Amniotic epithelial cell (primary cell): ENCODE measurements around the gene ZNF532.
A peak's percentile ranks its signal among the peaks of the same experiment; 100 is the strongest.
"Not testable (repeated sequence)": the region's sequence is repeated elsewhere in the genome, so short reads cannot be mapped to it uniquely, and the experiment has no call there.

Experiments used
- DNase-seq: peaks from one replicate; pipeline ENCODE4 v3.0.0-alpha.2; 2010; ENCODE audit warnings: low read depth

The ZNF532 gene, protein sequence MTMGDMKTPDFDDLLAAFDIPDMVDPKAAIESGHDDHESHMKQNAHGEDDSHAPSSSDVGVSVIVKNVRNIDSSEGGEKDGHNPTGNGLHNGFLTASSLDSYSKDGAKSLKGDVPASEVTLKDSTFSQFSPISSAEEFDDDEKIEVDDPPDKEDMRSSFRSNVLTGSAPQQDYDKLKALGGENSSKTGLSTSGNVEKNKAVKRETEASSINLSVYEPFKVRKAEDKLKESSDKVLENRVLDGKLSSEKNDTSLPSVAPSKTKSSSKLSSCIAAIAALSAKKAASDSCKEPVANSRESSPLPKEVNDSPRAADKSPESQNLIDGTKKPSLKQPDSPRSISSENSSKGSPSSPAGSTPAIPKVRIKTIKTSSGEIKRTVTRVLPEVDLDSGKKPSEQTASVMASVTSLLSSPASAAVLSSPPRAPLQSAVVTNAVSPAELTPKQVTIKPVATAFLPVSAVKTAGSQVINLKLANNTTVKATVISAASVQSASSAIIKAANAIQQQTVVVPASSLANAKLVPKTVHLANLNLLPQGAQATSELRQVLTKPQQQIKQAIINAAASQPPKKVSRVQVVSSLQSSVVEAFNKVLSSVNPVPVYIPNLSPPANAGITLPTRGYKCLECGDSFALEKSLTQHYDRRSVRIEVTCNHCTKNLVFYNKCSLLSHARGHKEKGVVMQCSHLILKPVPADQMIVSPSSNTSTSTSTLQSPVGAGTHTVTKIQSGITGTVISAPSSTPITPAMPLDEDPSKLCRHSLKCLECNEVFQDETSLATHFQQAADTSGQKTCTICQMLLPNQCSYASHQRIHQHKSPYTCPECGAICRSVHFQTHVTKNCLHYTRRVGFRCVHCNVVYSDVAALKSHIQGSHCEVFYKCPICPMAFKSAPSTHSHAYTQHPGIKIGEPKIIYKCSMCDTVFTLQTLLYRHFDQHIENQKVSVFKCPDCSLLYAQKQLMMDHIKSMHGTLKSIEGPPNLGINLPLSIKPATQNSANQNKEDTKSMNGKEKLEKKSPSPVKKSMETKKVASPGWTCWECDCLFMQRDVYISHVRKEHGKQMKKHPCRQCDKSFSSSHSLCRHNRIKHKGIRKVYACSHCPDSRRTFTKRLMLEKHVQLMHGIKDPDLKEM (N-terminal part only)

DNA sequence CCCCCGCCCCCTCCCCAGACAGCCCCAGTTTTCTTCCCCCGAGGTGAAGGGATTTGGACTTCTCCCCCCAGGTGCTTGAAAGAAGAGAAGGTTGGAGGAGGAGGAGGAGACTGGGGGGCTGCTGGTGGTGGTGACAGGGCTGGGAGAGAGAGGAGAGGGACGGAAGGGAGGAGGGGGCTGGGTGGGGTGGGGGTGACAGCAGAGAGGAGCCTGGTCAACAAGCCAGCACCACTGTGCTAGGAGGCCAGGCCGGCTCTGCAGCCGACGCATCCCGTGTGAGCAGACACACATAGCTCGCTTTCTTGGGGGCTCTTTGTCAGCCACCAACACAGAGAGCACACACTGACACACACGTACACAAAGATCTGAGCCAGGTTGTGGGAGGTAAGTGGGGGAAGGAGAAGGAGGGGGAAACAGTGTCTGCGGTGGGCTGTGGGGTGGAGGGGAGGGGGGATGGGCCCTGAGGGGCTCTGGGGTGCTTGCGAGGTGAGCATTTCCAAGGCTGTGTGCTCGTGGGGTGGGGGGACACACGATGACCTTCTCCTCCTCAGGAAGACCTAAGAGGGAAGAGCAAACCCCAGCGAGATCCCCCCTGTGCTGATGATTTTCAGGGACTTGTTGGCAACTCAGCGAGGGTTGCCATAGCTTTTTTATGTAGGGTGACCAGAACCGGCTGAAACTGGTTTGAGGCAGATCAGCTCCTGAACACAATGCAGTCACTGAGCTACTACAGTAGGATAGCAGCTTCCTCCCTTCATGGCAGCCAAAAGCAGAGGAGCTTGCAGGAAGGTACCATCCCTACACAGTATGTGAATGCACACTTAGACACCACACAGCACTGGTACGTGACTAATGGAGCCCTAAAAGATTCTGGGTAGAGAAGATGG is at the start of gene ZNF532:
ZNF532 (plus strand) TSS at position 732 of the 887 bp plus-strand sequence. CDS start 53,411 bp downstream, outside the sequence.
- peak; percentile 77 for DNase-seq

DNA sequence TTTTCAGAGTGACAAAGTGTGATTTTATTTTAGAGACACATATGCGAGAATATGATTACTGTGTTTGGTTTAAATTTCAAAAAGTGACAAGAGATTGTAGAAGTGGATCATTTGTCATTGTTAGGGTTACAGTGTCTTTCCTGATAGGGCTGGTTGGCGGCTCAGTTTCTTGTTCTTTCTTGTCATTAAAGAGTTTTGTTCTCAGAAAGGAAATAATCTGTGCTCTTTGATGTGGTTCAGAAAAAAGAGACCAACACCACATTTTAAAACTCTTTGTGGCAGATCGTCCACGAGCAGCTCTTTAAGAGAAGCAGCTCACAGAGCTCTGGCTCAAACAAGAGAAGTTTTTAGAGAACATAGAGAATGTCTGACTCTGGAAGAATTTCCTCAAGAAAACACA is 45.6 kb upstream of the ZNF532 start:
- DNase-seq, result no peak

DNA sequence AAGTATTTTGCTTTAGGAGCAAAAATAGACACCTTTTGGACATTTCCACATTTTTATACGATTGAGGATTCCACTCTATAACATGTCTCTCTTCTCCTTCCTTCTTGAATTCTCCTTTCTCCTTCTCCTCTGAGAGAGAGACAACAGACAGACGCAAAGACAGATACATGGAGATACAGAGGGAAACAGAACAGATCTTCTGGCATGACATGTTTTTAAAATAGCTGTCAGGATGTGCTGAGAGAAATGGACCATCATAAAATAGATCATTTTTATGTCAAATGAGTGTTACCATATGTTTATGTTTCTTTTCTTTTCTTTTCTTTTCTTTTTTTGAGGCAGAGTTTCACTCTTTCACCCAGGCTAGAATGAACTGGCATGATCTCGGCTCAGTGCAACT is 44.4 kb upstream of the ZNF532 start:
- DNase-seq, result no peak

DNA sequence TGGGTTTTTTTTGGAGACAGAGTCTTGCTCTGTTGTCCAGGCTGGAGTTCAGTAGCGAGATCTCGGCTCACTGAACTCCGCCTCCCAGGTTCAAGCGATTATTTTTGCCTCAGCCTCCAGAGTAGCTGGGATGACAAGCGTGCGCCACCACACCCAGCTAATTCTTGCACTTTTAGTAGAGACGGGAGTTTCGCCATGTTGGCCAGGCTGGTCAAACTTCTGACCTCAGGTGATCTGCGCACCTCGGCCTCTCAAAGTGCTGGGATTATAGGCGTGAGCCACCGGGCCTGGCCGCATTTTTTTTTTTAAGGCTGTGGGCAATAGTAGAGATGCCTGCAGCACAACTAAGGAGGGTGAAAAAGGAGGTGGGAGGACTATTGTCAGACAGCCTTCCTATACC is 41.7 kb upstream of the ZNF532 start:
- DNase-seq, result no peak

DNA sequence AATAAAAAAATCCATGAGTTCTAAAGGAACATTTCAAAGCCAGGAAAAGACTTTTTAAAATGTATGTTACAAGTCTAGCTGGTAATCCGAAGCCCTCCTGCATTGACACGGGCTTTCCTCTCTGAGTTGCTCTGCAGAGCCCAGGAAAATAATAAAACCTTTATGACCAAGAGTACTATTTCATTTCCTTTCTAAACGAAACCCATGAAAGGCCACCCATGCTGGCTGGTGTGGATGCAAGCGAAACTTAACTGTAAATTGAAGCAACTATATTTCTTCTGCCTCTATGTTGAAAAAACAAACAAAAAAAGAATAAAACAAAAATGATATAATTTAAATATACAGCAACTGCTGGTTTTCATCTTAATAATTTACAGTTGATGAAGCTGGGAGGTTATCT is 41.3 kb upstream of the ZNF532 start:
- no peak for DNase-seq

DNA sequence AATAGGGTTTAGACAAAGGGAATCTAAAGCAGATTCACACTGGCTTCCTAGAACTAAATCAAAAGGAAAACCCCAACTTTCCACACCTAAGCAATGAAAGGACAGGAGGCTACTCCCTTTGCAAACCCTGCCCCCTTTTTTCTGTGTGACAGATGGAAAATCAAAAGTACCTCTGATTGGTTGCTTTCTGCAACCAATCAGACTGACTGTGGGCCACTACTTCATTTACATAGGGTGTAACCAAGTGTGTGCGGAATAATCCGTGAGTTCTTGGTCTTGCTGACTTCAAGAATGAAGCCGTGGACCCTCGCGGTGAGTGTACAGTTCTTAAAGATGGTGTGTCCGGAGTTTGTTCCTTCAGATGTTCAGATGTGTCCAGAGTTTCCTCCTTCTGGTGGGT is 37.8 kb upstream of the ZNF532 start:
- not testable (repeated sequence) for DNase-seq

DNA sequence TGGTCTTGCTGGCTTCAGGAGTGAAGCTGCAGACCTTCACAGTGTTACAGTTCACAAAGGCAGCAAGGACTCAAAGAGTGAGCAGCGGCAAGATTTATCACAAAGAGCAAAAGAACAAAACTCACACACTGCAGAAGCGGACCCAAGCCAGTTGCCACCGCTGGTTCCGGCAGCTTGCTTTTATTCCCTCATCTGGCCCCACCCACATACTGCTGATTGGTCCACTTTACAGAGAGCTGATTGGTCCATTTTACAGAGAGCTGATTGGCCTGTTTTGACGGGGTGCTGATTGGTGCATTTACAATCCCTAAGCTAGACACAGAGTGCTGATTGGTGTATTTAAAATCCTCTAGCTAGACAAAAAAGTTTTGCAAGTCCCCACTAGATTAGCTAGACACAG is 37.2 kb upstream of the ZNF532 start:
- no peak for DNase-seq

DNA sequence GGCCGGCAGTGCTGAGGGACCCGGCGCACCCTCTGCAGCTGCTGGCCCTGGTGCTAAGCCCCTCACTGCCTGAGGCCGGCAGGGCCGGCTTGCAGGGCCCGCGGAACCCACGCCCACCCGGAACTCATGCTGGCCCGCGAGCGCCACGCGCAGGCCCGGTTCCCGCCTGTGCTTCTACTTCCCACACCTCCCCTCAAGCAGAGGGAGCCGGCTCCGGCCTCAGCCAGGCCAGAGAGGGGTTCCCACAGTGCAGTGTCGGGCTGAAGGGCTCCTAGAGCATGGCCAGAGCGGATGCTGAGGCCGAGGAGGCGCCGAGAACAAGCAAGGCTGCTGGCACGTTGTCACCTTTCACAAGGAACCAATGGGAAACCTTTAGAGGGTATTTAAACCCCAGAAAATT is 36.8 kb upstream of the ZNF532 start:
- no peak for DNase-seq

DNA sequence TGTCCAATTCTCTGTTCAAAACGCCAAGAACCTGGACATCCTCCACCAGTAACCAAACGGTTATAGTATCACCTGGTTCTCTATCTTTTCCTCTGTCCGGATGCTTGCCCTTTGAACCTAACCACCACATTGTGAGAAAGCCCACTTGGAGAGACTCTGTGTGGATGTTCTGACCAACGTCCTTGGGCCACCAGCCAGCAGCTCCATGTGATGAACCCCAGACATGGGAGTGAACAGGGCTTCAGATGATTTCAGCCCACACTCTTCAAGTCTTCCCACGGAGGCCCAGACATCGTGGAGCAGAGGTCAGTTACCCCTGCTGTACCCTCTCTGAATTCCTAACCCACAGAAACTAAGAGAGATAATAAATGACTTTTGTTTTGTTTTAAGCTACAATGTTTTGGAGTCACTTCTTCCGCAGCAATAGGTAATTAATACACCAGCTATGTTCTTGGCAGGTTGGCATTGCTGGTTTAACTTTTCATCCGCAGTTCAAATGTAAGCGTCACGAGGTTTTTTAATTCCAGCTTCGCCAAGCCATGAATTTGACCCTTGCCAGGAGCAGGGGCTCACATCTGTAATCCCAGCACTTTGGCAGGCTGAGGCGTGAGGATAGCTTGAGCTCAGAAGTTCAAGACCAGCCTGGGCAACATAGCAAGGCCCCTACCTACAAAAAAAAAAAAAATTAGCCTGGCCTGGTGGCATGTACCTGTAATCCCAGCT is 36.1 kb upstream of the ZNF532 start:
- DNase-seq, result peak; percentile 95

DNA sequence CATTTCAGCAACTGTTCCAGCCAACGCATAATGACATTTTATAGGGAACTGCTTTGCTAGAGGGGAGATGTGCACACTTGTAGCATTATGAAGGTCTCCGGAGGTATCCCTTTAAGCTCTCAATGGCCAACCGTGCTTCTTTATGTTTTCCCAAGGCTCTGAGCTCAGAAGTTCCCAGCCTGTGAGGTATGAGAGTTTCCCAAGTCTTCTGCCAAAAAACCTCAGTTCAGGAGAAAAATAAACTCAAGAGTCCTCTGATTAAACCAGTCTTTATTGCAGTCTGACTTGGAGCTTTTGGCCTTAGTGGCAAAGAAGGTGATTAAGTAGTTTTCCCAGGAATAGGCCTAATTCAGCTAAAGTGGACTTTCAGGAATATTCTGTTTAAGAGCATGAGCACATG is 35.4 kb upstream of the ZNF532 start:
- DNase-seq, result peak; percentile 46

DNA sequence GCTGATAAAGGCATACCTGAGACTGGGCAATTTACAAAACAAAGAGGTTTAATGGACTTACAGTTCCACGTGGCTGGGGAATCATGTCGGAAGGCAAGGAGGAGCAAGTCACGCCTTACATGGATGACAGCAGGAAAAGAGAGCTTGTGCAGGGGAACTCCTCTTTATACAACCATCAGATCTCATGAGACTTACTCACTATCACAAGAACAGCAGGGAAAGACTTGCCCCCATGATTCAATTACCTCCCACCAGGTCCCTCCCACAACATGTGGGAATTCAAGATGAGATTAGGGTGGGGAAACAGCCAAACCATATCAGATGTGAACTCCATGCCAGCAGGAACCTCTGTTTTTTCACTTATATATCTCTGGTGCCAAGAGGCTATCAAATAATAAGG is 34.8 kb upstream of the ZNF532 start:
- peak; percentile 73 for DNase-seq

DNA sequence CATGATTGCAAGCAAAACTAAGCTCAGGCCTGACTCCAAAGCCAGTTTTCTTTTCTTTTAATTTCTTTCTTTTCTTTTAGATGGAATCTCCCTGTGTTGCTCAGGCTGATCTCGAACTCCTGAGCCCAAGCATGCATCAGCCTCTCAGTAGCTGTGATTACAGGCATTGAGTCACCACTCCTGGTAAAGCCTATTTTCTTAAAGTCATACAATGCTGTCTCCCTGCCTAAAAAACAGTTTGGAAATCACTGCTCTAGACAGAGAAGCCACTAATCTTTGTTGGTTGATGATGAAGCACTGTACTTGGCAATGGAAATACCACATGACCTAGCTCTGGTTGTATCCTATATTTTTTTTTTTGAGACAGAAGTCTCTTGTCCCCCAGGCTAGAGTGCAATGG is 33.1 kb upstream of the ZNF532 start:
- DNase-seq, result peak; percentile 95

DNA sequence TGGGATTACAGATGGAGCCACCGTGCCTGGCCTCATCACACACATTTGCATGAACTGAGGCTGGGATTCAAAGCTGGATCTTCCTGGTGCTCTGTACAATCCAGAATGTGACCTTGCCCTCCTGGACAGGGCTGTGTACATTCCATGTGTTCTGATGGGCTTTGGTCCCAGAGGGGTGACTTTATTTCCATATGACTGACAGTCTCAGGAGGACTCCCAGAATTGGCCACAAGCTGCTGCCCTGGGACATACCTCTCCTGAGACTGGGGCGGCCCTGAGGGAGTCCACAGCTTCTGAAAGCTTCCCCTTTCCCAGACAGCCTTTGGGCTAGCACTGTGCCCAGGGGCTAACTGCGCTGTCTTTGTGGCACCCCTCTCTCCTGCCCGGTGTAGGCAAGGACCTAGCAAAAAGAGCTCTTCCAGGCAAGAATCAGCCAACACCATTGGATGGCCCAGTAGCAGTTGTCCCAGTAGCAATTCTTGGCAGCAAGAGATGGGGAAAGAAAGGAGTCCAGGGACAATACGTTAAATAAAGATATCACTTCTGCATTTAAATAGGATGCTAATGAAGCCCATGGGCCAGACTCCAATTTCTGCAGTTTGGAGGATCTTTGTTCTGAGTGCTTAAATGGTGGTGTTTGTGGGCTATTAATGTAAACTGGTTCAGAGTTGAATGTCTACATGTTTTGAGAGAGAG is 26.4 kb upstream of the ZNF532 start:
- no peak for DNase-seq

DNA sequence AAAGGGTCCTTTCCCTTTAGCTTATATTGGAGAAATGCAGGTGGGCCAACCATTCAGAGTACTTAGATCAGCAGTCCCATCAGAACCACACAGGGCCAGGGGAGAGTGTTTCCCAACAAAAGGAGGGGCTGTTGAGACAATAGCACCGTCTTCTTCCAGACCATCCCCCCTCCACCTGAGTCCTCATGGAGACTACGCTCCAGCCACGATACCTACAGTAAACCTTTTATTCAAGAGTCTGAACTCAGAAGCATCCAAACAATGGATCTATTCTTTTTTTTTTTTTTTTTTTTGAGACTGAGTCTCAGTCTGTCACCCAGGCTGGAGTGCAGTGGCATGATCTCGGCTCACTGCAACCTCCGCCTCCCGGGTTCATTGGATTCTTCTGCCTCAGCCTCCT is 25.7 kb upstream of the ZNF532 start:
- DNase-seq, result no peak

DNA sequence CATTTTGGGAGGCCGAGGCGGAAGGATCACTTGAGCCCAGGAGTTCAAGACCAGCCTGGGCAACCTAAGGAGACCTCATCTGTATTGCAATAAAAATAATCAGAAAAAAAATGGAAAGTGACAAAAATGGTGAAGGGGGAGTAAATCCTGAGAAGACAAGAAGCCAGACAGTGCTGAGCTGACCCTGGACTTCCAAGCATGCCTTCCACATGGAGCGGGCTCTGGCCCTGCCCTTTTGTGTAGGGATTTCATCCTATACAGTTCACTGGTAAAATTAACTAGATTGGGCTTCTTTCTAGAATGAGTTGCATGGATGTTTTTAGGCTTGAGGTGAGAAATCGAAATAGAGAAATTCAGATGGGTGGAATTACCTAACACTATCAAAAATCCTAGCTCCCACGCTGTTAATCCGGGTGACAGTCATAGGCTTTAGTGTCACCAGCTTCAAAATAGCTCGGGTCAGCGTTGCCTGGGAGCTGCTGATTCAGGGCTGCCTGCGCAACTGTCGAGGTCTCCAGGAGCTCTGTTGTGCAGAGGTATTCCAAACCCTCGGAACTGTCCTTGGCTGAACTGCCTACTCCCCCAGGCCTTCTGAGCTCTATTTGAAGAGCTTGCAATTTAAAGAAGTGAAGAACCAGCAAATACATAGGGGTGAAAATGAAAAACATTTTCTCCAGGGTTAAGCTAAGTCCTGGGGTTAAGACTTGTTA is 21.5 kb upstream of the ZNF532 start:
- DNase-seq, result peak; percentile 58

DNA sequence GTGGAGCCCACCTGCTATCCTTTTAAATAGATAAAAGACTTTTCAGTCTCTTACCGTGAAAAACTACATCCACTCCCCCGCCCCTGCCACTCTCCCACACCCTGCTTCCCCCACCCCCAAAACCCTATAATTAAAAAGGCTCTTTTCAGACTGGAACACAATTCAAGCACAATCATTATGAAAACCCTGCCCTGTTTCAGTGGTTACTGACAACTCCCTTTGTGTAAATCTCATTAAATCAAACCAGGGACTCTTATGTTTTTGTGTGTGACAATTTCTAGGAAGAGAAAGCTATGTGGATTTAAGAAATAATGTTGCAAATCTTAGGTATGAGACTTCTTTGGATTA is 21.0 kb upstream of the ZNF532 start:
- DNase-seq, result no peak

DNA sequence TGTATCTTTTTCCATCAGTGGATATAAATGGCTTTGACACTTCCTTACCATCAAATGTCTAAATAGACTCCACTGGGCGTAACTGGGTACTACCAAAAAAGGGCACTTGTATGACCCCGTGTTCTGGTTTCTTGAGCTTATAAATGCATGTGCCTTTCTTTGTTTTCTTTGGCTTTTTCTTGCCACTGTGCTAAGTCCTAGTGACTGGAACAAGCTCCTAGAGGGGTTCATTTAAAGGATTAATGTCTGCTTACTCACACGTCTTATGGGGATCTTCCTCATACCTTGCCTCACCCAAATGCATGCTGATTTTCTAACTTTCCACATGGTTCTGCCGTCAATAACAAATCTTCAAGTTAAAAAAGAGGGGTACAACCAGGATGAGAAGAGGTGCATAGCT is 19.8 kb upstream of the ZNF532 start:
- no peak for DNase-seq

DNA sequence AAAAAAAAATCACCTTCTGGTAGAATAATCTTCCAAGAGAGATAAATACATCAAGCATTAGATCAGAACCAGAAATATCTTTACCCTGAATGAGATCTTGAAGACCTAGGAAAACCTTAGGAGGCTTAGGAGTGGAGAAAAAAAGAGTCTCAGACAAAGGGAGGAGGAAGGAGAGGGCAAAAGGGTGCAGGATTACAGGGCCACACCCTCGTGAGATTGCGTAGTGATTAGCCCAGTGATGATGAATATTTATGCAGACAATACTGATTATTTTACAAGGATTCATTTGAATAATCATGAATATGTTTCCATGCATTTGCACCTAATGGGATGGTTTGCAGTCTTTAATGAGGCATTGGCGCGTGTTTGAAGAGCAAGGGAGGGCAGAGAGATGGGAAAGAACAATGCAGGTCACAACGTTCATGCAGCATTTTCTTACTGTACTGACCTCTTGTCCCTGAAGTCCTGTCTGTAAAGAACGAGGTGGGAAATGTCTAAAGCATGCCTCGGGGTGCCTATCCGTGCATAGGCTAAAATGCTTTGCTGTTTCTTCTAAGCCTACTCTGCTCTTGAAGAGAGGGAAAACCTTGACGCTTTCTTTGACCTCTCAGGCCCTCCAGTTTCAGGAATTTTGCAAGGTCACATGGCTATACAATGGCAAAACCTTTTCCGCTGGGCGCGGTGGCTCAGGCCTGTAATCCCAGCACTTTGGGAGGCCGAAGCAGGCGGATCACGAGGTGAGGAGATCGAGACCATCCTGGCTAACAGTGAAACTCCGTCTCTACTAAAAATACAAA is 18.6 kb upstream of the ZNF532 start:
- no peak for DNase-seq
